K562 (cell line): ENCODE measurements around the gene PRPS2. TPM values are rescaled to one million over a fixed set of nuclear protein-coding genes. Genes with fewer than 3 reads are reported as not detected.

ENCODE experiments used
- ATF6 ChIP-seq: sonication (generic); formaldehyde crosslinking; IDR thresholded peaks from 2 replicates; pipeline ENCODE4 v1.4.0; 2020; ENCODE audit warnings: mild to moderate bottlenecking, missing genetic modification reagents
- NFE2 ChIP-seq: IDR thresholded peaks from 2 replicates; pipeline ENCODE4 v1.6.1; 2014; ENCODE audit warnings: antibody characterized with exemption, low read depth
- NFRKB ChIP-seq: fragments of 450-650 bp; IDR thresholded peaks from 2 replicates; pipeline ENCODE4 v1.6.1; 2016; ENCODE audit warnings: low read depth
- RBM17 ChIP-seq: fragments of 200-400 bp; formaldehyde crosslinking; IDR thresholded peaks from 2 replicates; pipeline ENCODE4 v1.6.1; 2017; ENCODE audit warnings: low read depth, mild to moderate bottlenecking, low read length, borderline replicate concordance
- ZNF518B ChIP-seq: fragments of 250-450 bp; sonication (Bioruptor Pico); IDR thresholded peaks from 2 replicates; pipeline ENCODE4 v1.5.0; 2021; ENCODE audit warnings: mild to moderate bottlenecking, moderate library complexity
- ZNF668 ChIP-seq: fragments of 250-450 bp; sonication (Bioruptor Pico); IDR thresholded peaks from 2 replicates; pipeline ENCODE4 v1.8.0; 2022; ENCODE audit warnings: mild to moderate bottlenecking, inconsistent platforms
- polyA plus RNA-seq, 8 experiments: library from polyadenylated mRNA; depleted of rRNA in 4 of 8; stranded (reverse) in 5 of 8; unstranded in 3 of 8; fragments of >200 nt; fragmentation: Nextera tagmentation in 2 of 8; fragmentation: Illumina TruSeq in 1 of 8; extraction: Ambion mirVana in 2 of 8; extraction: Trizol in 1 of 8; gene quantifications; 2 replicates each; pipeline versions ENCODE4 v1.2.1 to v1.2.3, GENCODE V29; 2011 to 2014; ENCODE audit warnings: inconsistent platforms in 1 of 8, missing spikeins in 1 of 8
- total RNA-seq, 7 experiments: library from RNA; depleted of rRNA in 6 of 7; stranded (reverse); fragments of >200 nt in 6 of 7; fragmentation: Illumina TruSeq in 2 of 7; extraction: Trizol in 2 of 7; gene quantifications; 2 replicates each; pipeline versions ENCODE4 v1.2.1 to v1.2.3, GENCODE V29; 2011 to 2021; ENCODE audit warnings: low replicate concordance in 1 of 7

Gene PRPS2
- total and polyA plus RNA-seq, 9 of the 15 experiments (the other 6 are each of a cell fraction or from before 2014, with no cell fraction given), result 50.3 to 85.0 (median 62.1) TPM

GRCh38 chrX:12867685-12868084 is 76.5 kb downstream of the PRPS2 start (continued):
- TF ChIP-seq ZNF518B (CRISPR knock-in tag) (no peak), ZNF668 (no peak), NFE2 (no peak), ATF6 (CRISPR knock-in tag) (no peak), RBM17 (no peak), NFRKB (no peak)
